ENCODE results near the gene TBL3. TPM values are rescaled to one million over a fixed set of nuclear protein-coding genes. Genes with fewer than 3 reads are reported as not detected.

TBL3 gene
- polyA plus RNA-seq, 1 donor (not counting 4 experiments of a cell fraction or from before 2014, with no cell fraction given), result 27.8 TPM

DNA sequence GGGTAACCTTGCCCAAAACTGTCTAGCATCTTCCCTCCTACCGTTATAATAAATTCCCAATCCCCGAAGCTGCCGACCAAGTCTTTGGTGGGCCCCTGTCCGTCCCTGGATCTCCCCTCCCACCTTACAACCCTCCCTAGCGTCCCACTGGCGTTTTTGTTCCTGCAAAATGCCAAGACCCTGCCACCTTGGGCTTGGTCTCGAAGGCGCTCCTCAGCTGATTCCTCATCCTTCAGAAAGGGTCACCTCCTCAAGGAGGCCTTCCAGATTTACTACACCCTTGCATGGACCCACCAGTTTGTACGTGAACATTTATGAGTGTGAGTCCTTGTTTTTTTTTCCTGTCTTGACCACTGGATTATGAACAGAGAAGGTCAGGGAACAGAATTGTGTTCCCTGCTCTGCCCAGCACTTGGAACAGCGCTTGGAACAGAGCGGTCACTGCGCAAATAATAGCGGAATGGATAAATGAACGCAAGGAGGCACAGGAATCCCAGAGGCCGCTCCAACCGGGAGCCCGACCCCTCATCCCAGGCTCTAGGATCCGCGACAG is 11.2 kb downstream of the TBL3 start:
- TF ChIP-seq EZH2 (IDR thresholded peaks at IDR 0.05; ENCODE audit: low read length) (no peak), CTCF (optimal IDR thresholded peaks at IDR 0.05 in 1 of 3, IDR thresholded peaks at IDR 0.05 in 1 of 3, conservative IDR thresholded peaks at IDR 0.05 in 1 of 3; ENCODE audit: extremely low read depth in 1 of 3, insufficient read depth in 2 of 3, low read length in 3 of 3) (no peak)
- Histone ChIP-seq H3K36me3 (ENCODE audit: control insufficient read depth in 2 of 2, extremely low read depth in 1 of 2, insufficient read depth in 2 of 2, low read length in 2 of 2) (peaks cover 7 to 21% of the 10 kb centered on the region in 2 experiments), H3K79me2 (ENCODE audit: control insufficient read depth, insufficient read depth, low read length) (peaks cover 2% of the 10 kb centered on the region), H4K20me1 (ENCODE audit: control insufficient read depth, extremely low read depth, insufficient read depth, low read length) (no peaks in the 10 kb centered on the region), H3K27me3 (ENCODE audit: control insufficient read depth, extremely low read depth, insufficient read depth, low read length) (peaks cover 34% of the 10 kb centered on the region), H3K4me3 (ENCODE audit: control insufficient read depth in 2 of 3, extremely low read depth in 1 of 3, insufficient read depth in 2 of 3, low read depth in 1 of 3, low read length in 3 of 3) (no peak overlapping the region), H3K4me2 (ENCODE audit: control insufficient read depth, extremely low read depth, insufficient read depth, low read depth, low read length) (peak overlapping the region; percentile 92), H3K9me1 (ENCODE audit: control insufficient read depth, extremely low read depth, insufficient read depth, low read length) (peaks cover 2% of the 10 kb centered on the region), H2AFZ (ENCODE audit: control insufficient read depth, low read length) (no peak overlapping the region), H3K9ac (ENCODE audit: control insufficient read depth, extremely low read depth, insufficient read depth, low read length) (no peak overlapping the region), H3K27ac (ENCODE audit: control insufficient read depth, insufficient read depth, low read length) (no peak overlapping the region), H3K4me1 (ENCODE audit: control insufficient read depth, extremely low read depth, insufficient read depth, low read length) (peaks cover 38% of the 10 kb centered on the region), H3K9me3 (ENCODE audit: control insufficient read depth, low read depth, low read length) (no peaks in the 10 kb centered on the region)
- FAIRE-seq, result no peak
- DNase-seq (ENCODE audit: low read depth, low spot score), result no peak
- dilution Hi-C loops (cut with MboI; ENCODE audit: extremely low pct_ligation_motif_present, low sequenced_read_pairs), result no loop called here

DNA sequence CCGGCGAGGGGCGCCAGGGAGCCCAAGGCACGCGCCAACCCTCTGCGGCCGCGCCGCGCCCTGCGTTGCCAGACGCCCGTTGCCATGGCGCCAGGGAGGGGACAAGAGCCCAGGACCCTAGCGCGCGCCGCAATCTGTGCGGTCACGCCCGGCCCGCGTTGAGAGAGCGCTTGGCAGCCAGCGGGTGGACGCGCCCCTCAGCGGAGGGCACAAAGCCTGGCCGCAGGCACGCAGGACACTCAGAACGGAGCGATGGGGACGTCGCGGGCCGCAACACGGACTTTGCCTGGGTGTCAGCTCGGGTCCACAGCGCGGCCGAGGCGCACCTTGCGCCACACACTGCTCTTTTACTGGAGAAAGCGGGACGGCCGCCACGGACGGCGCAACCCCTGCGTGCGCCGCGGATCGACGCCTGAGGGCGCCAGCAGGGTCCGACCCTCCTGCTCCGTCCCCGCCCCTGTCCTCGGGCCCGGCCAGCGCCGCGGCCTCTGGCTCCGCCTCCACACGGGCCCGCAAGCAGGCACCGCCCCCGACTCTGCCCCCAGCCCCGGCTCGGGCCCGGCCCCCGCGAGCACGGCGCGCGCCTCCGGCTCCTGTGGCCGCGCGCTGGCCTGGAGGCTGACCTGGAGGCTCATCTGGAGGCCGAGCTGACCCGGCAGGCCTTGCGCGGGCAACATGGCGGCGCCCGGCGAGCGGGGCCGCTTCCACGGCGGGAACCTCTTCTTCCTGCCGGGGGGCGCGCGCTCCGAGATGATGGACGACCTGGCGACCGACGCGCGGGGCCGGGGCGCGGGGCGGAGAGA is 11.9 kb downstream of the TBL3 start, which contains the start of gene GFER:
Gene GFER, plus strand, starts transcription at position 650 of the 803 bp plus-strand sequence. Its CDS starts 26 bp downstream, at position 676.
- peak within 1 kb of the TSS; percentile 72 for H3K9ac ChIP-seq (ENCODE audit: control insufficient read depth, extremely low read depth, insufficient read depth, low read length)
- H4K20me1 ChIP-seq (ENCODE audit: control insufficient read depth, extremely low read depth, insufficient read depth, low read length), result no peaks in the 10 kb centered on the region
- dilution Hi-C loops (cut with MboI; ENCODE audit: extremely low pct_ligation_motif_present, low sequenced_read_pairs), result no loop called here
- DNase-seq (ENCODE audit: low read depth, low spot score), result no peak
- H3K27ac ChIP-seq (ENCODE audit: control insufficient read depth, insufficient read depth, low read length), result peak within 1 kb of the TSS; percentile 8
- H3K36me3 ChIP-seq (ENCODE audit: control insufficient read depth in 2 of 2, extremely low read depth in 1 of 2, insufficient read depth in 2 of 2, low read length in 2 of 2), result peaks cover 7 to 14% of the 10 kb centered on the region in 2 experiments
- peaks cover 2% of the 10 kb centered on the region for H3K9me1 ChIP-seq (ENCODE audit: control insufficient read depth, extremely low read depth, insufficient read depth, low read length)
- TF ChIP-seq EZH2 (IDR thresholded peaks at IDR 0.05; ENCODE audit: low read length), result no peak
- peak in 2 of 3 experiments; percentile 1 to 66 for TF ChIP-seq CTCF (optimal IDR thresholded peaks at IDR 0.05 in 1 of 3, IDR thresholded peaks at IDR 0.05 in 1 of 3, conservative IDR thresholded peaks at IDR 0.05 in 1 of 3; ENCODE audit: extremely low read depth in 1 of 3, insufficient read depth in 2 of 3, low read length in 3 of 3)
- H3K4me1 ChIP-seq (ENCODE audit: control insufficient read depth, extremely low read depth, insufficient read depth, low read length), result peaks cover 37% of the 10 kb centered on the region
- H3K9me3 ChIP-seq (ENCODE audit: control insufficient read depth, low read depth, low read length), result no peaks in the 10 kb centered on the region
- H2AFZ ChIP-seq (ENCODE audit: control insufficient read depth, low read length), result peak within 1 kb of the TSS; percentile 56
- H3K4me2 ChIP-seq (ENCODE audit: control insufficient read depth, extremely low read depth, insufficient read depth, low read depth, low read length), result peak within 1 kb of the TSS; percentile 92
- FAIRE-seq, result no peak
- H3K27me3 ChIP-seq (ENCODE audit: control insufficient read depth, extremely low read depth, insufficient read depth, low read length), result peaks cover 38% of the 10 kb centered on the region
- H3K4me3 ChIP-seq (ENCODE audit: control insufficient read depth in 2 of 3, extremely low read depth in 1 of 3, insufficient read depth in 2 of 3, low read depth in 1 of 3, low read length in 3 of 3), result peak within 1 kb of the TSS; percentile 59 to 90 (median 81)
- peaks cover 2% of the 10 kb centered on the region for H3K79me2 ChIP-seq (ENCODE audit: control insufficient read depth, insufficient read depth, low read length)

Data from keratinocyte (primary cell).